ENCODE data around the gene SNRNP70. TPM values are rescaled to one million over a fixed set of nuclear protein-coding genes. Genes with fewer than 3 reads are reported as not detected.
"Not testable (repeated sequence)": the region's sequence is repeated elsewhere in the genome, so short reads cannot be mapped to it uniquely, and the experiment has no call there.

Gene SNRNP70
- total and polyA plus RNA-seq, 2 donors (not counting 3 experiments of a cell fraction or from before 2014, with no cell fraction given), result 215 to 300 TPM

GRCh38 chr19:49145573-49146407, 60.5 kb downstream of the SNRNP70 start:
- FAIRE-seq (peak; percentile 38), DNase-seq (ENCODE audit: low read depth, low spot score) (peak; percentile 77)
- no peaks in the 10 kb centered on the region for H3K79me2 ChIP-seq (ENCODE audit: control insufficient read depth, insufficient read depth, low read length)
- H3K9ac ChIP-seq (replicated peaks; ENCODE audit: extremely low read depth, insufficient read depth, low read length), result no peak overlapping the region
- H3K9me3 ChIP-seq (replicated peaks; ENCODE audit: control insufficient read depth, insufficient read depth, low read length), result no peaks in the 10 kb centered on the region
- no peaks in the 10 kb centered on the region for H4K20me1 ChIP-seq (replicated peaks; ENCODE audit: control insufficient read depth, extremely low read depth, insufficient read depth, low read length)
- CTCF ChIA-PET, result interaction anchor here (0.7 to 5.1 kb wide), 23 partner anchors 9 to 146 kb away, joined by 3 to 56 read pairs (median 6); partner anchors contain the start of genes HRC, LIN7B, PPFIA3 and TRPM4
- H2AFZ ChIP-seq (ENCODE audit: low read depth, low read length), result peak overlapping the region; percentile 84
- H3K27me3 ChIP-seq (ENCODE audit: control insufficient read depth in 2 of 2, insufficient read depth in 2 of 2, low read length in 2 of 2), result peaks cover 0 to 5% of the 10 kb centered on the region in 2 experiments
- dilution Hi-C loops (cut with MboI; ENCODE audit: extremely low pct_ligation_motif_present, low sequenced_read_pairs) (no loop called here), intact Hi-C loops (cut with micrococcal nuclease) (loop anchor here (1.0 kb wide), 2 partner anchors 47 to 71 kb away; no protein-coding TSS in a partner anchor)
- TF ChIP-seq POLR2AphosphoS5 (IDR thresholded peaks at IDR 0.05; ENCODE audit: insufficient read depth, low read depth, low read length) (peak; percentile 18), EZH2 (IDR thresholded peaks at IDR 0.05; ENCODE audit: borderline replicate concordance, low read depth, low read length, severe bottlenecking) (no peak), MAX (IDR thresholded peaks at IDR 0.05; ENCODE audit: insufficient read depth, insufficient read length) (no peak), CTCF (IDR thresholded peaks at IDR 0.05; ENCODE audit: extremely low read depth in 1 of 2, insufficient read depth in 1 of 2, low read depth in 1 of 2, low read length in 2 of 2) (peak; percentile 75 to 96), JUN (IDR thresholded peaks at IDR 0.05; ENCODE audit: borderline replicate concordance, insufficient read depth, insufficient read length, low read depth) (no peak), FOS (IDR thresholded peaks at IDR 0.05; ENCODE audit: borderline replicate concordance, insufficient read depth, low read length) (no peak)
- POLR2A ChIA-PET, result interaction anchor here (0.5 to 0.7 kb wide), 2 partner anchors 50 to 137 kb away, joined by 4 to 8 read pairs; no protein-coding TSS in a partner anchor
- peaks cover 24% of the 10 kb centered on the region for H3K4me1 ChIP-seq (ENCODE audit: control insufficient read depth, extremely low read depth, insufficient read depth, low read length)
- H3K4me2 ChIP-seq (ENCODE audit: insufficient read depth, low read length), result no peak overlapping the region
- no peak overlapping the region for H3K27ac ChIP-seq (ENCODE audit: insufficient read depth, low read depth, low read length)
- H3K4me3 ChIP-seq (replicated peaks in 1 of 3; ENCODE audit: insufficient read depth in 1 of 3, low read depth in 1 of 3, low read length in 3 of 3), result no peak overlapping the region
- BruUV-seq (replicated peaks), result no TSS peak
- no peaks in the 10 kb centered on the region for H3K36me3 ChIP-seq (ENCODE audit: control insufficient read depth in 2 of 2, extremely low read depth in 1 of 2, insufficient read depth in 2 of 2, low read length in 2 of 2)
- no peaks in the 10 kb centered on the region for H3K9me1 ChIP-seq (replicated peaks; ENCODE audit: control insufficient read depth, extremely low read depth, insufficient read depth, low read length)

GRCh38 chr19:49146408-49146770, 61.1 kb downstream of the SNRNP70 start:
- dilution Hi-C loops (cut with MboI; ENCODE audit: extremely low pct_ligation_motif_present, low sequenced_read_pairs); H4K20me1 ChIP-seq (replicated peaks; ENCODE audit: control insufficient read depth, extremely low read depth, insufficient read depth, low read length); FAIRE-seq; H3K9ac ChIP-seq (replicated peaks; ENCODE audit: extremely low read depth, insufficient read depth, low read length); H3K4me2 ChIP-seq (ENCODE audit: insufficient read depth, low read length); DNase-seq (ENCODE audit: low read depth, low spot score); H3K9me3 ChIP-seq (replicated peaks; ENCODE audit: control insufficient read depth, insufficient read depth, low read length); H3K27ac ChIP-seq (ENCODE audit: insufficient read depth, low read depth, low read length); BruUV-seq (replicated peaks); H3K27me3 ChIP-seq (ENCODE audit: control insufficient read depth in 2 of 2, insufficient read depth in 2 of 2, low read length in 2 of 2); H3K79me2 ChIP-seq (ENCODE audit: control insufficient read depth, insufficient read depth, low read length); H3K4me3 ChIP-seq (replicated peaks in 1 of 3; ENCODE audit: insufficient read depth in 1 of 3, low read depth in 1 of 3, low read length in 3 of 3); H3K36me3 ChIP-seq (ENCODE audit: control insufficient read depth in 2 of 2, extremely low read depth in 1 of 2, insufficient read depth in 2 of 2, low read length in 2 of 2); H3K9me1 ChIP-seq (replicated peaks; ENCODE audit: control insufficient read depth, extremely low read depth, insufficient read depth, low read length): not testable (repeated sequence)
- peaks cover 28% of the 10 kb centered on the region for H3K4me1 ChIP-seq (ENCODE audit: control insufficient read depth, extremely low read depth, insufficient read depth, low read length)
- POLR2A ChIA-PET, result interaction anchor here (0.7 kb wide), 1 partner anchor 51 kb away, joined by 4 read pairs; no protein-coding TSS in a partner anchor
- CTCF ChIA-PET, result interaction anchor here (0.6 to 5.1 kb wide), 22 partner anchors 9 to 147 kb away, joined by 3 to 56 read pairs (median 6); partner anchors contain the start of genes HRC, LIN7B, PPFIA3 and TRPM4
- peak overlapping the region; percentile 59 for H2AFZ ChIP-seq (ENCODE audit: low read depth, low read length)
- intact Hi-C loops (cut with micrococcal nuclease), result loop anchor here (1.0 kb wide), 1 partner anchor 72 kb away; no protein-coding TSS in a partner anchor
